Activated CD8-positive, alpha-beta T cell treated with anti-CD3 and anti-CD28 coated beads for 36 hours (primary cell): ENCODE measurements around the gene TAF1C. TPM values are rescaled to one million over a fixed set of nuclear protein-coding genes. Genes with fewer than 3 reads are reported as not detected.

Source experiments
- ATAC-seq: fragments of 200-7000 bp; cut with Tn5 transposase; one replicate; pipeline ENCODE4 v1.10.0; 2021; ENCODE audit warnings: mild to moderate bottlenecking, moderate library complexity
- CTCF ChIA-PET: fragments of 350-600 bp; sonication (Branson Sonifier 250); formaldehyde crosslinking; loops from one replicate; lab custom pipeline; 2021; ENCODE audit warnings: antibody characterized with exemption; lab: Charles Lee
- POLR2A ChIA-PET: fragments of 350-600 bp; sonication (Branson Sonifier 250); formaldehyde crosslinking; loops from one replicate; lab custom pipeline; 2021; ENCODE audit warnings: antibody characterized with exemption; lab: Charles Lee
- DNase-seq: peaks from one replicate; pipeline ENCODE4 v3.0.0-alpha.2; 2020
- H3K27ac Mint-ChIP-seq: one replicate; pipeline ENCODE4 v1.8.0; 2021; ENCODE audit warnings: mild to moderate bottlenecking, mixed read lengths
- H3K27me3 Mint-ChIP-seq: one replicate; pipeline ENCODE4 v1.8.0; 2021; ENCODE audit warnings: mixed read lengths
- H3K36me3 Mint-ChIP-seq: one replicate; pipeline ENCODE4 v1.8.0; 2021; ENCODE audit warnings: low read depth, mixed read lengths
- H3K4me1 Mint-ChIP-seq: one replicate; pipeline ENCODE4 v1.8.0; 2021; ENCODE audit warnings: low read depth, mixed read lengths
- H3K4me3 Mint-ChIP-seq: one replicate; pipeline ENCODE4 v1.8.0; 2021; ENCODE audit warnings: mild to moderate bottlenecking, moderate library complexity, mixed read lengths
- H3K9me3 Mint-ChIP-seq: one replicate; pipeline ENCODE4 v1.8.0; 2021; ENCODE audit warnings: mixed read lengths
- CTCF ChIP-seq: fragments of 200-600 bp; IDR thresholded peaks from one replicate; pipeline ENCODE4 v1.8.0; 2022; ENCODE audit warnings: antibody characterized with exemption, mild to moderate bottlenecking
- intact Hi-C: fragments of 100-400 bp; cut with micrococcal nuclease; formaldehyde crosslinking; loops from one replicate; pipeline ENCODE4 v1.10.0; 2022
- total RNA-seq, 2 experiments: library from RNA; stranded (reverse); gene quantifications; one replicate each; pipeline ENCODE4 v1.2.3, GENCODE V29; 2021

The TAF1C gene
- total RNA-seq, 2 experiments from 2014 or later, result 59.3 to 62.6 TPM

GRCh38 chr16:84190731-84191388, 4.0 kb upstream of the TAF1C start, which contains the start of gene ADAD2:
ADAD2 (plus strand) TSS chr16:84191157; CDS start chr16:84191231, 74 bp downstream.
- ChIA-PET POLR2A (interaction anchor here (1.0 kb wide), 1 partner anchor 13 kb away, joined by 3 read pairs; no protein-coding TSS in a partner anchor), CTCF (interaction anchor here (1.0 to 7.8 kb wide), 2 partner anchors 16 to 103 kb away, joined by 4 to 102 read pairs; no protein-coding TSS in a partner anchor)
- no peak for TF ChIP-seq CTCF
- Mint-ChIP-seq H3K27ac (no peak within 1 kb of the TSS), H3K4me1 (peaks cover 16% of the 10 kb centered on the region), H3K36me3 (peaks cover 3% of the 10 kb centered on the region), H3K9me3 (no peaks in the 10 kb centered on the region), H3K4me3 (no peak within 1 kb of the TSS), H3K27me3 (no peaks in the 10 kb centered on the region)
- DNase-seq (peak; percentile 20), ATAC-seq (no peak)
- intact Hi-C loops, result no loop called here

GRCh38 chr16:84184775-84185174, 2.1 kb downstream of the TAF1C start:
- POLR2A ChIA-PET, result no interaction called here
- no peaks in the 10 kb centered on the region for H3K9me3 Mint-ChIP-seq
- H3K27me3 Mint-ChIP-seq, result no peaks in the 10 kb centered on the region
- CTCF ChIA-PET, result interaction anchor here (4.5 to 7.8 kb wide), 2 partner anchors 8 to 97 kb away, joined by 54 to 102 read pairs; no protein-coding TSS in a partner anchor
- TF ChIP-seq CTCF, result no peak
- no peak for ATAC-seq
- peak overlapping the region; percentile 94 for H3K4me3 Mint-ChIP-seq
- no peak for DNase-seq
- intact Hi-C loops, result loop anchor here (5.0 kb wide), 1 partner anchor 97 kb away; no protein-coding TSS in a partner anchor
- H3K27ac Mint-ChIP-seq, result no peak overlapping the region
- peaks cover 14% of the 10 kb centered on the region for H3K4me1 Mint-ChIP-seq
- peaks cover 22% of the 10 kb centered on the region for H3K36me3 Mint-ChIP-seq

GRCh38 chr16:84183911-84184591, 2.8 kb downstream of the TAF1C start:
- Mint-ChIP-seq H3K27ac (no peak overlapping the region), H3K9me3 (no peaks in the 10 kb centered on the region), H3K36me3 (peaks cover 22% of the 10 kb centered on the region), H3K27me3 (no peaks in the 10 kb centered on the region), H3K4me1 (peaks cover 14% of the 10 kb centered on the region), H3K4me3 (no peak overlapping the region)
- POLR2A ChIA-PET, result interaction anchor here (0.6 to 1.0 kb wide), 3 partner anchors 68 to 547 kb away, joined by 3 to 4 read pairs (median 3); no protein-coding TSS in a partner anchor
- no peak for DNase-seq
- no peak for ATAC-seq
- TF ChIP-seq CTCF, result no peak
- intact Hi-C loops, result no loop called here
- CTCF ChIA-PET, result interaction anchor here (4.5 to 7.8 kb wide), 2 partner anchors 7 to 96 kb away, joined by 54 to 102 read pairs; no protein-coding TSS in a partner anchor

GRCh38 chr16:84183572-84183875, 3.3 kb downstream of the TAF1C start:
- POLR2A ChIA-PET, result interaction anchor here (0.7 to 1.0 kb wide), 3 partner anchors 67 to 83 kb away, joined by 3 to 4 read pairs (median 3); partner anchors contain the start of gene MBTPS1
- no peak for DNase-seq
- no peak overlapping the region for H3K4me3 Mint-ChIP-seq
- no peaks in the 10 kb centered on the region for H3K9me3 Mint-ChIP-seq
- CTCF ChIA-PET, result interaction anchor here (7.8 kb wide), 1 partner anchor 96 kb away, joined by 102 read pairs; no protein-coding TSS in a partner anchor
- peaks cover 14% of the 10 kb centered on the region for H3K4me1 Mint-ChIP-seq
- intact Hi-C loops, result no loop called here
- ATAC-seq, result no peak
- H3K27ac Mint-ChIP-seq, result no peak overlapping the region
- H3K27me3 Mint-ChIP-seq, result no peaks in the 10 kb centered on the region
- TF ChIP-seq CTCF, result no peak
- H3K36me3 Mint-ChIP-seq, result peaks cover 22% of the 10 kb centered on the region
